Glomerular visceral epithelial cell (primary cell): Measurements from ENCODE around the gene ATP2B3.

ENCODE experiments used
- DNase-seq: peaks from one replicate; pipeline ENCODE4 v3.0.0-alpha.2; 2016; ENCODE audit errors: extremely low spot score

Gene ATP2B3

DNA sequence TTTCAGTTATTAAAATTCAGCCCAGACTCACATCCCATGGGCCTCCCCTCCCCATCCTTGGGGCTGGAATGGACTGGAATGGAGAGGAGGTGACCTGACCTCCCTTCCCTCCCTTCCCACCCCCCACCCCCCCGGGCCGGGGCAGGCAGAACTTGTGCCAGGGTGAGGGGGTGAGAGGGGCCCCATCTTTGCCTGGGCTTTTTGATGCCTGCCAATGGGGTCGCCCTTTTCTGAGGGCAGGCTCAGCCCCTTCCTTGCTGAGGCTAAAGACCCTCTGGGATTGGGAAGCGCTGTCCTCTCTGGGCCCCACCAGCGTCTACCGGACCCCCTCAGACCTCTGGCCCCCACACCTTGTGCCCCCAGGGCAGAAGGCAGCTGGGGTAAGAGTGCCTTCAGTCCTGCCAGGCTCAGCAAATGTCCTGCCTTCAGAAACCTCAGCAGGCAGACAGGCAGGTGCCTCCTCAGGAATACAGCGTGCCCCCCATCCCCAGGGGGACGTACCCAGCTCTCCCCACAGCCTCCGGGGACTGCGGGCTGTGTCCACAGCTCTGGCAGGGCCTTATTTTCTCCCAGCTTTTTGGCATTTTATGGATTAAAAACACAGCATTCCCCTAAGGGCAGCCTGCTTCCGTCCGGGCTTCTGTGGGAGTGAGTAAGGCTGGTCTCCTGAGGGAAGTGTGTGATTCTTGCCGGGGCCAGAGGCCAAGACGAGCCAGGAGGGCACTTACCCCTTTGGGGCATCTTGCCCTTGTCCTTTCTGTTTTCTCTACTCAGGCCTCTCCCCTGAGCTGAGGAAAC, 94.1 kb downstream of the ATP2B3 start:
- no peak for DNase-seq

DNA sequence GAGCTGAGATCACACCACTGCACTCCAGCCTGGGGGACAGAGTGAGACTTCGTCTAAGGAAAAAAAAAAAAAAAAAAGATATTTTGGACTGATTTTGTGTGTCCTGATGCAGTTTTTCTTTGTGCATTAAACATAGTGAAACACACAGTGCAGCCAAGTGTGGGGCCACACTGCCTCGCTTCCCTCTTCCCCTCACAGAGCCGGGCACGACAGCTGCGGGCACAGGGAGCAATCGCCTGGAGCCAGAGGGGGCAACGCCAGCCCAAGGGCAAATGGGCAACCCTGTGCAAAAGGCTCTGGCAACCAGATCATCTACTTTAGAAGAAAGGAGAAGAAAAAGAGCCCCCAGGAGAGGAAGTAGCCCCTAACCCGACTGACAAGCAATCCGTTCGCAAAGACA, 95.0 kb downstream of the ATP2B3 start:
- no peak for DNase-seq

DNA sequence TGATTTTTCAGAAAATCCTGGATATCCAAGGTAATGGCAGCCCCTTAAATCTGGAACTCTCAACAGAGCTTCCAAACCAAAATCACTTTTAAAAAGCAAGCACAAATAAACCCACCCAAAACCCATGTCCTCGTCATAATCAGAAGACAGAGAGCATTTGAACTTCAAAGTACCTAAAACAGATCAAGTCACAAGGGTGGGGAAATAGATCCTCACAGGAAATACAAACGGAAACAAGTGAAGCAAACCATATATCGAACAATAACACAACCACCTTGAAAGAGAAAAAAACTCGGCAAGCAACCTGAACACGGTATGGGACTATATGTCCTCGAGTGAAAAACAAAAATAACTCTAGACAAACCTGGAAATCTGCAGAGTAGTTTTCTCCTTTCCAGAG, 97.4 kb downstream of the ATP2B3 start:
- DNase-seq = no peak

DNA sequence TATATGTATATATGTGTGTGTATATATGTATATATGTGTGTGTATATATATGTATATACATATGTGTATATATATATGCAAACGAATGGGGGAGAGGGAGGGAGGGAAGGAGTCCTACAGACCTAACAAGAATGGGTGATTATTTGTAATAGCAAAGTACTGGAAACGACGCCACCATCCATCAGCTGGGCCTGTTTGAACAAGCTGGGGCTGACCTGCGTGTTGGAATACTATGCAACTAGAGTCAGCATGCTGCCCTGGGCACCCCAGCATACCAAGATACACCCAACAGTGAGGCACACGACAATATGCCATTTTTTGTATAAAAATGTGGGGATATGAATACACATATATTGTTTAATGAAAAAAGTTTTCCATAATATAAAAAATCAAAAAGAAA, 103.1 kb downstream of the ATP2B3 start:
- no peak for DNase-seq

DNA sequence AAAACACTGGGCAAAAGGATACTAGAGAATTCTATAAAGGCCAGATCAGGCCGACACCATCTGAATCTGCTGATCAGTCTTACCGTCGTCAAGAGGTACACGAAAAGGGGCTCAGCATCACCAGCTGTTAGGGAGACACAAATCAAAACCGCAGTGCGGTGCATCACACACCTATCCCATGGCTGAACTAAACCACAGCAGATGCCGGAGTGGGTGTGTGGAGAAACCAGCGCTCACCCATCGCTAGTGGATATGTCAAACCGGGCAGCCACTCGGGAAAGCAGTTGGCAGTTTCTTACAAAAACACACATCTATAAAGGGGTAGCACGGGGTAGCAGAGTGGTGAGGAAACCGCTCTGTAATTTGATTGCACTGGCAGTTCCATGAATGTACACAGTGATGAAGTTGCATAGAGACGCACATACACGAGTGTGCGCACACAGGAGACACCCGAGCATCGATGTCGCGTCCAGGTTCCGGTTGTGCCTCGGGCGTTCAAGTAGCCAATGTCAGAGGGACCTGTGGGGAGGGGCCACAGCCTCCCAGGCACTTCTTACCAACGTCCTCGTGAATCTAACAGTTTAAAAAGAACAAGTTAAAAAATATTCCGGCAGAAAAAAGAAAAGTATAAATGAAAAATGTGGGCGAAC, 104.6 kb downstream of the ATP2B3 start:
- no peak for DNase-seq

DNA sequence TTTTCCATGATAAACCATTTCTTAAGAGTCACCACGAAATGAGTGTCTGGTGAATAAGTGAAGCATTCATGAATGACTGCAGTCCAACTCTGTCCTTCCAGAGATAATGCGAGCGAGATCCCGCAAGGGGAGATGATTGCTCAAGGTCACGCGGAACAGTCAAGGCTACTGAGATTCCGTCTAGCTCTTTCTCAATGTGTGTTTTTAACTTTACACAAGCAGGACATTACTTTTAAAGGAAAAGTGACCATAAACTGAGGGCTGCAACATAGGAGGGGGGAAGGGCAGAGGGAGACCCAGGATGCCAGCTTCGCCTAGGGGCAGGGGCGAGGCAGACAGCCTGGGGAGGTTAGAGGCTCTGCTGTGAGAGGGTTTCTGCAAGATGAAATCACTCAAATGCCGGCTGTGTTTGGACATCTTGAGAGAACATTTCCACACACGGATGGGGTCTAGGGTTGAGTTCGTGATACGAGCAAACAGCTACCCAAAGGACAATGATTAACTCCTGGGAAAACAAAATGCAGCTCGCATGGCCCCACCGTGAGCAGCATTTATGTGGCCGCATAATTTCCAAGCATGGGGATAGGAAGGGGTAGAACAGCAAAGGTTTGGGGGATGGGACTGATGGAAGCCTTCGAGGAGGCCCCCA, 105.3 kb downstream of the ATP2B3 start:
- no peak for DNase-seq

DNA sequence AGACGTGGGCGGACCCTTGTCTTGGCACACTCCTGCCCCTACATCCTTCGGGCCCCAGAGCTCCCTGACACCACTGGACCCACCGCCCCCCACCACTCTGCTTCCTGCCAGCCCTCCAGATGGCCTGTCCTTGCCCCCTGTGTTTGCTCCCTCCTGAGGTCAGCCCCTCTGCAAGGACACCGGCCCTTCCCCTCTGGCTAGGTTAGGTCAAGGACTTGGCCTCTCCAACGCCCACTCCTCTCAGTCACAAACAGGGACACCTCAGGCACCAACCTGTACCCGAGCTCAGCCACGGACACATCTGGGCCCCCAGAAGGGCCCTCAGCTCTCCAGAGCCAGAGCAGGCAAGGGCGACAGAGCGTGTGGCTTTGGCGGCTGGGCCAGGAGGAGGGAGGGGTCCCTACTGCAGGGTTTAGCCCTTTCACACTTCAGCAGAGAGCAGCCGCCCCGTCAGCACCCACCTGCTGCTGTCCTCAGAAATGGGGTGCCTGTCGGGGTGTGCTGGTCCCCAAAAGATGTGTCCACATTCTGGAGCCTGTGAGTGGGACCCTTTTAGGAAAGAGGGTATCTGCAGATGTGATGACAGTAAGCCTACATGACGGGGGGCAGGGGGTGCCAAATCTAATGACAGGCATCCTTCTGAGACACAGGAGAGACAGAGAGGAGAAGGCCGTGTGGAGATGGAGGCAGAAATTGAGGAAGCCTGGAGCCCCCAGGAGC, 106.0 kb downstream of the ATP2B3 start:
- DNase-seq = no peak

DNA sequence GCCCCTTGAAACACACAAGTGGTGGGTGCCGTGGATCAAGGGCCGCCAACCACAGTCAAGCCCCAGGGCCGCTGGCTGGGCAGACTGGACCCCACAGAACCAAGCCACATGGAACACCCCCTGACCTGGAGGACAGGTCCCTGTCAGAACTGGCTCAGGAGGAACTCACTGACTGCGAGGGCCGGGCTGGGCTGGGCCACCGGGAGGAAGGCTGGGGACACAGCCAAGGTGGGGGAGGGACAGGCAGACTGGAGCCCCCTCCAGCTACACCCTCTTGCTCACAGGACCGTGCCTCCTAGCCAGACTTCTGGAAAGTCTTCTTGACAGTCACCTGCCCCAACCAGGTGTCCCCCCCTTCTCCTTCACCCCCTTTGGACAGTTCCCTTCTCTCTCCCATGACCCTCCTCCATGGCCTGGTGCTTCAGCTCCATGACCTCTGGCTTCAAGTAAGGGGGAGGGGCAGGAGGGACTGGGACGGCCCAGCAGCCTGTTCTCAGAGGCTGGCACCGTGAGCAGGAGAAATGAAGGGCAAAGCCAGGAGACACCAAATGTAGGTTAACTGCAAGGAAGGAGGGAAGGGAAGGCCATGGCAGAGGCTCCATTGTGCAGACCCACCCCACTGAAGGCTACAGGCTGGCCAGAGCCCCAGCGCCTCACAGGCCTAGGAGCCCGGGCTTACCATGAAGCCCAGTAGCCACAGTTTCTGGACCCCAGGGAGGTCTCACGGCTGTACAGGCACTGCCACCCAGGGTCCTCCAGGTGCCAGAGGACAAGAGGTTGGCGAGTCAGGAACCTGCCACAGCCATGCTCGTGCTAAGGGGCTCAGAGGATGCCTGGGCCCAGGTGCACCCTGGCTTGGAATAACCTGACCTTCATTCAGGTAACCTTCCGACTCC, 107.0 kb downstream of the ATP2B3 start:
- no peak for DNase-seq

DNA sequence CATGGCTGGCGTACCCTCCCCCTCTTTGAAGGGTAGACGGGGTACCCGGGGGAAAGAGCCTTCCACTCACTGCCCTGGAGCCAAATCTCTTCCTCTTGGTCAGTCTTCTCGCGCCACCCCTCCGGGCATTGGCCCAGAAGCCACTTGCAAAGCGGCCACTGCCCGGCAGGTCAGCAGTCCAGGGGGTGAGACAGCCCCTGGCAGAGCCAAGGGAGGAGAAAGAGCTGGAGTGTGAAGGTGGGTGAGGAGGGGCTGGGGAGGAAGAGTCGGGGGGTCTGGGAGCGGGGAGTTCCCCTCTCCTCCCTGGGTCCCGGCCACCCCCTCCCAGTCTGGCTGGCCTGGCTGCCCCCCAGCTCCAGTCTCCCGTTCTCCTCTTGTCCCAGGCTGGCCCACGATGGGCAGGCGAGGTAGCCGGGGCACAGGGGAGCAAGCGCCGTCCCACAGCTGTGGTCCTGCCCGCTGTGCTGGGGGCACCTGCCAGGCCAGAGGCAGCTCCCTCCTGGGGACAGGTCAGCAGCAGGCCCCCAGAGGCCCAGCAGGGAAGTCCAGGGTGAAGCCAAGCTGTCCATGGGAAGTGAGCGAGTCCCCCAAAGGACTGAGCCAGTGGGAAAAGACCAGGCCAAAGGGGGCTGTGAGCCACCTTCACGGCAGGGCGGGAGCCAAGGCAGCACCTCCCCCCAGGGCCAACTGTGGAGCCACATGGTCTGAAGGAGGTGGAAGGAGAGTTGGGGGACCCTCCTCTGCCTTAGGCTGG, 108.0 kb downstream of the ATP2B3 start:
- no peak for DNase-seq

DNA sequence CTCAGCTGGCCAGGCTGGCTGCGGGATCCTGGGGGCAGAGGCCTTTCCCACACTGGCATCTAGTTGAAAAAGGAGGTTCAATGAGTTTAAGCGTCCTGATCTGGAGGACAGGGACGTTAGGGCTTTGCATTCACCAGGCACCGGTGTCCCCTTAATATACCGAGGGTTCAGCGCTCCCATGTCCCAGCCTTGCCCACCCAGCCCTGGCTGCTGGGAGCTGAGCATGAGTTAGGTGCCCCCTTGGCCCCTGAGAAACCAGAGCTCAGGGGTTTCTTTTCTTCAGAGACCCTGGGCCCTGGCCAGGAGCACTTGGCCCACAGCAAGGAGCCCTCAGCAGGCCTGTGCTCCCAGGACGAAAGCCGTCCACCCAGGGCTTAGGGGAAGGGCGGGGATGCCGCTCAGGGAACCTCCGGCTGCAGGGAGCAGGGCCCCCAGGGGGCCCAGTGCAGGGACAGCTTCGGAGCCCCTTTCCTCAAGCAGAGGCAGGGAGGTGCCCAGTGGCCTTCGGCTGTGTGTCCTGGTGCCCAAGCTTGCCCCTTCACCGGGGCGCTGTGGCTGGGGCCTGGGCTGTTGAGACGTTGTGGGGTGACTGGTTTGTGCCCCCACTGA, 108.7 kb downstream of the ATP2B3 start:
- no peak for DNase-seq

DNA sequence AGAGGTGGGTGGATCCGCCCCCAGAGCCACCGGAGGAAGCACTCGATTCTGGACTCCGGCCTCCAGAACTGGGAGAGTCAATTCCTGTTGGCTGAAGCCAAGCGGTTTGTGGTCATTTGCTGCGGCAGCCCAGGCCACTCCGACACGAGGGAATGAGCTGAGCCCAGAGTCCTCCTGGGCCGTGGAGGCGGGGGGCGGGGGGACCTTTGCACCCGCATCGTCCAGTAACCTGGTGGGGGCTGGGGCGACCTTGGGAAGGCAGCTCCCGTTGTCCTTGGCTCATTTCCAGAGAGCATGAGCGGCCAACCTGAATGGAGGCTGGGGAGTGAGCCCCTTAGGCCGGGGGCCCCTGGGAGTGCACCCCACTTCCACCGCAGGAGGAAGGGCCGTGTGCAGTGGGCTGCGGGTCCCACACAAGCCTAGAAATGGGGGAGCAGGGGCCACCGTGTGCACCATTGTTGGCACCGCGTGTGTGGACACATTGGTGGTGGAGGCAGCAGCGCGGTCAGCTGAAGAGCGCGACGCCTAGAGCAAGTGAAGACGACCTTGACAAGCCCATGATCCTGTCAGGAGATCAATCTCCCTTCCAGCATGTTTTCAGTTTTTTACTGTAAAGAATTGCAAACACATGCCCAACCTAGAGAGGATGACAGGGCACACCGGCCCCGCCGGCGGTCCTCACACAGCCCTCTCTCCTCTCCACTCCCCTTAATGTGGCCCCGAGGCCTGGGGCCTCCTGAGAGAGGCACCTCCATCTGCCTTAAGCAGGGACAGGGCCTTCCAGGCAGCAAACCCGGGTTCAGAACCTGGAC, 109.6 kb downstream of the ATP2B3 start:
- no peak for DNase-seq

DNA sequence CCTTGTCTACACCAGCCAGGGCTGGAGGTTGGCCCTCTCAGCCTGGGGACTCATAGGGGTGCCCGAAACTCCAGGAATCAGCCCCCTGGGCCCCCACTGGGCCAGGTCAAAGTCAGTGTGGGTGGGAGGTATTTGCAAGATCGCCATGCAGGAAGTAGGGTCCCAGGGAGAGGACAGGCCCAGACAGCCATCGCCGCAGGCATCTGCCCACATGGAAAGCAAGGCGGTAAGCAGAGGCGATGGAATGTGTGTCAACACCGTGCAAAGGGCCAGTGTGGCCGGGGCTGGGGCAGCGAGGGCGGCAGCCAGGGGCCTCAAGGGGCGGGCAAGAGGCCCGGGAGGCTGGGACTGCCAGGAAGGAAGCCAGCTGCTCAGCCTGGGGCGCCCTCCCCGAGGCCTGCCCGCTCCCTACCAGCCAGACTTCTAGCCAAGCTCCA, 110.3 kb downstream of the ATP2B3 start:
- no peak for DNase-seq

DNA sequence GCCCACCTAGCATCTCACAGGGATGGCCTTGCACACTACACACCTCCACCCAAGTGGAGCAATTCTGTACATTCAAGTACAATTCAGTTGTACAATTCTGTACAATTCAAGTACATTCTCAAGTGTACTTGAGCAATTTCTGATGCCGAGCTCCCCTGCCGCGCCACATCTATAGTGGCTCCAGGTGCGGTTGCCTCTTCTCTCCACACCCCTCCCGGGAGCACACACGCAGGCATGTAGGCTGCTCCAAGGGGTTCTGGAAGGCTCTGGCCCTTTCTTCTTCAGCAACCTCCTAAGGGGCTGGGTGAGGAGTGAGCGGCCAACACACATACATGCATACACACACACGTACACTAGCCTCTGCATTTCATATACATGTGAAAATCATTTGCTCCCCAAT, 110.7 kb downstream of the ATP2B3 start:
- DNase-seq = no peak

DNA sequence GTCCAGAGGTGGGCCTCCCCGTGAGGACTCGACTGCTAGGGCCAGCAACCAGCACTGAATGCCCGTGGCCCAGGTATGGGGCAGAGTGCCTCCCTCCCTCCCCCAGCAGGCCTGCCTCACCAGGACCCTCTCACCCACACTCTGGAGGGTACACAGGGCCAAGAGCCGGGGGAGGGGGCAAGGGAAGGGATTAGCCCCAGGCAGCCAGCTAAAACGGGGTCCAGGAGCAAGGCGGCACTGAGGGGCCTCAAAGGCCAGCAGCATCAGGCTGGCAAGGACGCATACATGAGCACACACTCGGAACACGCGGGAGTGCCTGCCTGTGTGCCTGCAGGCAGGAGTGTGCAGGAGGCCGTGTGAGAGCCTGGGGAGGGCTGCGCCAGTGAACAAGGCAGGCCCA, 111.2 kb downstream of the ATP2B3 start:
- no peak for DNase-seq

DNA sequence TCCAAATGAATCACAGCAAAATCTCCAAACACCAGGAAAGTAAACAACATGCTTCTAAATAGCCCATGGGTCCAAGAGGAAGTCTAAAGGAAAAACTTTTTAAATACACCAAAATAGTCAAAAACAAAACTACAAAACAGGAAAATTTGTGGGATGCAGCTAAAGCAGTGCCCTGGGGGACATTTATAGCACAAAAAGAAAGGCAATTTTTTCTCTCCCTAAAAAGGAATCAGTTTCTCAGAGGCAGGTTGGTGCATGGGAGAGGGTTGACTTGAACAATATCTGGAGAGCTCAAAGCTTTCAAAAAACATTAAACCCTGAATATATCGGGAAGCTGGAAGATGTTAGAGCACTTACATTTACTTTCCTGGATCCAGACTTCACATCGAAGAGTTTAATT, 113.9 kb downstream of the ATP2B3 start:
- DNase-seq = no peak

DNA sequence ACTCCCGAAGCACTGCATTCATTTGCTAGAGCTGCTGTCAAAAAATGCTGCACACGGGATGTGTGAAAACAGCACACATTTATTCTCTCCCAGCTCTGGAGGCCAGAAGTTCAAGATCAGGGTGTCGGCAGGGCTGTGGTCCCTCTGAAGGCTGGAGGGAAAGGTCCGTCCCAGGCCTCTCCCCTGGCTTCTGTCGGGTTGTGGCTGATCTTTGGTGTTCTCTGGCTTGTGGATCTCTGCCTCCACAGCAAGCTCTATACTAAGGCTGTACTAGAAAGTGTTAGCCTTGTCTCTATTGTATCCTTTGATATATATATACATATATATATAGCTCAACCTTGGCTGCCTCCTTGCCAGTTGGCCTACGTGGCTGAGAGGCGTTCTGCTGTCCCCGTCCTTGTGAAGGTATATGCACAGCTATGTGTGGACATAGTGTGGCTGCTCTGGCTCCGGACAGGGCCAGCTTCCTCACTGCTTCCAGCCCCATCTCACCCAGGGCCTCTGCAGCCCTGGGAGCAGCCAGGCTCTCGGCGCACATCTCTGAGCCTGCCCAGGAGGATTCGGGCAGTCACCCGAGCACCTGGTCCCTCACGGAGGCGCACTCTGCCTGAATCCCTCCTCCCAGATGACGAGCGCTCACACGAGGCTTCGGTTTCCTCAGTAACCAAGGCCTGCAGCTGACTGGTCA, 114.6 kb downstream of the ATP2B3 start:
- DNase-seq = no peak
